Renal cortical epithelial cell (primary cell): Measurements from ENCODE around the gene HTR4. TPM values are rescaled to one million over a fixed set of nuclear protein-coding genes. Genes with fewer than 3 reads are reported as not detected.
"Not testable (repeated sequence)": the region's sequence is repeated elsewhere in the genome, so short reads cannot be mapped to it uniquely, and the experiment has no call there.

Experiments used
- DNase-seq: peaks from one replicate; pipeline ENCODE4 v3.0.0-alpha.2; 2011; ENCODE audit warnings: low read depth
- total RNA-seq: library from RNA; depleted of rRNA; stranded (reverse); fragments of >200 nt; gene quantifications from 2 replicates; pipeline ENCODE4 v1.2.3, GENCODE V29; 2014

HTR4 gene, protein sequence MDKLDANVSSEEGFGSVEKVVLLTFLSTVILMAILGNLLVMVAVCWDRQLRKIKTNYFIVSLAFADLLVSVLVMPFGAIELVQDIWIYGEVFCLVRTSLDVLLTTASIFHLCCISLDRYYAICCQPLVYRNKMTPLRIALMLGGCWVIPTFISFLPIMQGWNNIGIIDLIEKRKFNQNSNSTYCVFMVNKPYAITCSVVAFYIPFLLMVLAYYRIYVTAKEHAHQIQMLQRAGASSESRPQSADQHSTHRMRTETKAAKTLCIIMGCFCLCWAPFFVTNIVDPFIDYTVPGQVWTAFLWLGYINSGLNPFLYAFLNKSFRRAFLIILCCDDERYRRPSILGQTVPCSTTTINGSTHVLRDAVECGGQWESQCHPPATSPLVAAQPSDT
- total RNA-seq: not detected in 2 replicates

GRCh38 chr5:148653836-148654781 lies at the start of gene HTR4:
HTR4 (minus strand) TSS chr5:148654527; CDS start chr5:148637014, 17,513 bp downstream.
- DNase-seq: no peak

DNA sequence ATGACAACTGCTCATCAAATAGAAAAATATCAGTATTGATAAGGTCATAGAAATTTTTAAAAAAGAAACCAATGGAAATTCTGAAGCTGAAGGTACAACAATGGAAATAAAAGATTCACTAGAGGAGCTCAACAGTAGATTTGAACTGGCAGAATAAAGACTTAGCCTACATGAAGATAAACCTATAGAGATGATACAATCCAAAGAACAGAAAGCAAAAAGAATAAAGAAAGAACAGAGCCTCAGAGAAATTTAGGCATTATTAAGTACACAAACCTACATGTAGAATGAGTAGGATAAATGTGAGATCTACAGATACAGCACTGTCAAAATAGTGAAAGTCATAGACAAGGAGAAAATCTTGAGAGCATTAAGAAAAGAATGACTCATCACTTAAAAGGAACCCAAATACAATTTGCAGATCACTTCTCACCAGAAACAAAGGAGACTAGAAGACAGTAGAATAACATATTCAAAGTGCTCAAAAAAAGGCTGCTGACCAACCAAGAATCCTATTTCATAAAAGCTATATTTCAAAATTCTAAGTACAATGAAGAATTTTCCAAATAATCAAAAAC lies 47.8 kb upstream of the HTR4 start:
- no peak for DNase-seq

DNA sequence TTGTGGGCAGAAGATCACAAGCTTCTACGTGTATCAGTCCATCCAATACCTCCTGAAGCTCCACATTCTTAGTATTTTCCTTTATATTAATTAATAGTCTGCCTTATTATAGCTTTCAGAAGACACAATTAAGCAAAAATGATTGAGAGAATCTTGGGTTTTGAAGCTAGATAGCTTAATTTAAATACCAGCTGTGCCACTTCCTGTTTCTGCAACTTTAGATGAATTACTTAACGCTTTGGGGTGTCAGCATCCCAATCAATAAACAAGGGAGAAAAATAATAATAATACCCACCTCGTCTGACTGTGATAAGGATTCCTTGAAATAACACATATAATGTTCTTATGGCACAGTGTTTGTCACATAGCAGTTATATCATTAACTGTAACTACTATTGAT lies 44.7 kb upstream of the HTR4 start:
- DNase-seq: no peak

DNA sequence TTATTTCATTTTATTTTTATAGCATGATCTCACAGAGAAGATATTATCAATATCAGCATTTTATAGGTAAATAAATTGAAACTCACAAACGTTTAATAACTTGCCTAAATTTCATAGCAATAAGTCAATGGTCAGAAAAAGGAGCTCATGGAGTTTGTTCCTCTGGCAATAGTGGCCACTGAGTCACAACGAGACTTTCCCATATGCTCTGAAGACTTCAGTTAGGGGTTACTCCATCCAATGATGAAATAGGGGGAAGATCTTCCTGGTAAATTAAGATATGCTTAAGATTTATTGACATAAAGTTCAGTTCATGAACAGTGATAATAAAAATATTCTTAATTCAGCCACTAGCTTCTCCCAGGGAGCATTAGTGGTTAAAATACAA lies 43.5 kb upstream of the HTR4 start:
- DNase-seq: no peak

- no peak for DNase-seq
These were observed 43.0 kb upstream of the HTR4 start for GRCh38 chr5:148697180-148697808.

- no peak for DNase-seq
These were observed 42.1 kb upstream of the HTR4 start for GRCh38 chr5:148696187-148697036.

- DNase-seq: no peak
These were observed 36.6 kb upstream of the HTR4 start for GRCh38 chr5:148690945-148691344.

DNA sequence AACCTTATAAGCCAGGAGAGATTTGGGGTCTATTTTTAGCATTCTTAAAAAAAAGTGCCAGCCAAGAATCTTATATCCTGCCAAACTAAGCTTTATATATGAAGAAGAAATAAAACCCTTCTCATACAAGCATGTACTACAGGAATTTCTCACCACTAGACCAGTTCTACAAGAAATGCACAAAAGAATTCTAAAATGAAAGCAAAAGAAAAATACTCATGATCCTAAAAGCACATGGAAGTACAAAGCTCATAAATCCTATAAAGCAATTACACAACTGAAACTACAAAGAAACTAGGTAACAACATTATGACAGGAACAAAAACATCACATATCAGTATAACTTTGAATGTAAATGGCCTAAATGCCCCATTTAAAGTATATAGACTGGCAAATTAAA lies 34.5 kb upstream of the HTR4 start:
- peak; percentile 3 for DNase-seq

GRCh38 chr5:148687871-148688270 lies 33.5 kb upstream of the HTR4 start:
- DNase-seq: no peak

DNA sequence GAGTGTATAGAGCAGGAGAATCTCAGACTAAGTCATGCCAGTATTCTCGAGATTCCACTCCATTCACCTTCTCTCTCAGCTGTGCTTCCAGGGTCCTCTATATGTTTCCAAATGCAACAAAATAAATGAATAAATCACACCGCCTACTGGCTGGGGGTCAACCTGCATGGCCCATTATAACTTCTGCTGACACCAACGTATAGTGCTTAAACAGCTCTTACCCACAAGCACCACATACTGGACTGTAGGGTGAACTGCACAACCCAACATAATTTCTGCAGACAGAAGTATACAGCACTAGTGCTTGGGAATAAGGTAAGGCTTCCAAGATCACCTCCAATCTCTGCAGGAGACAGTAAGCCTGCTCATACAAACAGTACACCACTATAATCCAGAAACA lies 33.1 kb upstream of the HTR4 start:
- DNase-seq: peak; percentile 24

DNA sequence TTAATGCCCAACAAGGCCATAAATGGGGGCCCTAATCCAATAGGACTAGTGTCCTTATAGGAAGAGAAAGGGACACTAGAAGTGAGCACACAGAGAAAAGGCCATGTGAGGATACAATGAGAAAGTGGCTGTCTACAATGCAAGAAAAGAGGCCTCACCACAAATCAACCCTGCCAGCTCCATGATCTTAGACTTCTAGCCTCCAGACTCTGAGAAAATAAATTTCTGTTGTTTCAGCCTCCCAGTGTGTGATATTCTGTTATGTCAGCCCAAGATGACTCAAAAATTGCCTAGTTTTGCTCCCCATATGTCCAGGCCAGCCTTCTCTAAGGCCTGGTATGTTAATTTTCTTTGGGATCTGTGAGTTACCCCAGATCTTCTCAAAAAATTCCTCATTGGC lies 32.3 kb upstream of the HTR4 start:
- no peak for DNase-seq

GRCh38 chr5:148685520-148686134 lies 31.3 kb upstream of the HTR4 start:
- no peak for DNase-seq

- DNase-seq: peak; percentile 59
These were observed 30.2 kb upstream of the HTR4 start for GRCh38 chr5:148684528-148684927.

- no peak for DNase-seq
These were observed 29.3 kb upstream of the HTR4 start for GRCh38 chr5:148683651-148684050.

GRCh38 chr5:148682058-148683026 lies 28.0 kb upstream of the HTR4 start:
- DNase-seq: no peak

- DNase-seq: no peak
These were observed 27.1 kb upstream of the HTR4 start for GRCh38 chr5:148681157-148682057.

DNA sequence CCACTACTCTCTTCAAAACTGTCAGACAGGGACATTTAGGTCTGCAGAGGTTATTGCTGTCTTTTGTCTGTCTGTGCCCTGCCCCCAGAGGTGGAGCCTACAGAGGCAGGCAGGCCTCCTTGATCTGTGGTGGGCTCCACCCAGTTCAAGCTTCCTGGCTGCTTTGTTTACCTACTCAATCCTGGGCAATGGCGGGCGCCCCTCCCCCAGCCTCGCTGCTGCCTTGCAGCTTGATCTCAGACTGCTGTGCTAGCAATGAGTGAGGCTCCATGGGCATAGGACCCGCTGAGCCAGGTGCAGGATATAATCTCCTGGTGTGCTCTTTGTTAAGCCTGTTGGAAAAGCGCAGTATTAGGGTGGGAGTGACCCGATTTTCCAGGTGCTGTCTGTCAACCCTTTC lies 19.4 kb upstream of the HTR4 start:
- not testable (repeated sequence) for DNase-seq

- no peak for DNase-seq
These were observed 12.0 kb upstream of the HTR4 start for GRCh38 chr5:148666353-148666752.
